Neural progenitor cell (in vitro differentiated cells): ENCODE results near the gene LRRC75A.

Experiments
- CTCF ChIP-seq: fragments of 200-600 bp; sonication (generic); IDR thresholded peaks from 2 replicates; pipeline ENCODE4 v1.5.1; 2017; ENCODE audit warnings: antibody characterized with exemption, mild to moderate bottlenecking
- EZH2 ChIP-seq: fragments of 200-600 bp; sonication (generic); IDR thresholded peaks from 2 replicates; pipeline ENCODE4 v1.6.1; 2017; ENCODE audit warnings: antibody characterized with exemption, mild to moderate bottlenecking, moderate library complexity

GRCh38 chr17:16453493-16453851 lies 38.5 kb downstream of the LRRC75A start:
- TF ChIP-seq CTCF (no peak), EZH2 (no peak)
